Spinal cord (tissue), 10 donors: ENCODE measurements around the gene NUBP2. TPM values are rescaled to one million over a fixed set of nuclear protein-coding genes. Genes with fewer than 3 reads are reported as not detected.

Source experiments
- DNase-seq, 6 donors: peaks; one replicate each; pipeline versions ENCODE4 v3.0.0 to v3.0.0-alpha.2; 2013 to 2015; ENCODE audit warnings: low spot score in 6 of 6, low read depth in 4 of 6
- H3K27ac ChIP-seq: one replicate; pipeline ENCODE4 v1.5.1; 2013; ENCODE audit warnings: low read depth, low read length, control low read depth
- H3K27me3 ChIP-seq: one replicate; pipeline ENCODE4 v1.6.1; 2013; ENCODE audit warnings: low read length; ENCODE audit not compliant: control insufficient read depth, insufficient read depth
- H3K36me3 ChIP-seq: one replicate; pipeline ENCODE4 v1.6.1; 2013; ENCODE audit warnings: low read length; ENCODE audit not compliant: control insufficient read depth, insufficient read depth
- H3K4me1 ChIP-seq: one replicate; pipeline ENCODE4 v1.6.1; 2013; ENCODE audit warnings: low read length; ENCODE audit not compliant: control insufficient read depth, insufficient read depth
- H3K4me3 ChIP-seq: one replicate; pipeline ENCODE4 v1.5.1; 2013; ENCODE audit warnings: low read depth, low read length, control low read depth
- H3K9me3 ChIP-seq: one replicate; pipeline ENCODE4 v1.6.1; 2013; ENCODE audit warnings: low read length; ENCODE audit not compliant: control insufficient read depth, insufficient read depth
- WGBS: methylation state at CpG from one replicate; pipeline ENCODE4 v1.1.5; 2013; ENCODE audit warnings: missing lambda C conversion rate; ENCODE audit not compliant: insufficient coverage; 5-methylcytosine and 5-hydroxymethylcytosine counted together
- polyA plus RNA-seq, 2 donors: library from polyadenylated mRNA; unstranded; fragments of 120-200 nt; gene quantifications; one replicate each; pipeline ENCODE4 v1.2.1, GENCODE V29; 2013; ENCODE audit not compliant: insufficient read length in 2 of 2
- total RNA-seq, 2 donors: library from RNA; depleted of rRNA in 1 of 2; stranded (reverse); fragments of 120-200 nt in 1 of 2; fragments of >200 nt in 1 of 2; gene quantifications; one replicate each; pipeline versions ENCODE4 v1.2.3 to v1.2.4, GENCODE V29; 2013 to 2014
- donor health status: healthy.

The NUBP2 gene
- total and polyA plus RNA-seq, 4 donors: 24.7 to 80.4 (median 67.7) TPM

DNA sequence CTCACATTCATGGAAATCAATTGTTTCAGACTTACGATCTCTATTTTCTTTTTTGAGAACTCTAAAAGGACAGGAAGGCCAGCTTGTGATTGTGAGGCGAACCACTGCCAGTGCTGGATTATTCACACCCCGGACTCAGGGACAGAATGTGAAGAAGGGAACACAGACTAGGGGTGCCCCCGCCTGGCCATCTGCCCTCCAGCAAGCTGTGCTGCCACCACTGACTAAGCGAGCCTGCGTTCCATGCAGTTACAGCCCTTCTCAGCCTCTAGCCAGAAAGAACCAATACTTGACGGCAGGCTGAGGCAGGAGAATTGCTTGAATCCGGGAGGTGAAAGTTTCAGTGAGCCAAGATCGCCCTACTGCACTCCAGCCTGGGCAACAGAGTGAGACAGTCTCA lies 41.1 kb downstream of the NUBP2 start:
- Histone ChIP-seq H3K27me3 (no peaks in the 10 kb centered on the region), H3K27ac (no peak overlapping the region), H3K9me3 (no peaks in the 10 kb centered on the region), H3K4me1 (peaks cover 24% of the 10 kb centered on the region), H3K36me3 (peaks cover 52% of the 10 kb centered on the region), H3K4me3 (no peak overlapping the region)
- DNase-seq: peak in 1 of 6 donors; percentile 19
- WGBS: 45% methylated on average over 8 of the region's 9 CpGs

DNA sequence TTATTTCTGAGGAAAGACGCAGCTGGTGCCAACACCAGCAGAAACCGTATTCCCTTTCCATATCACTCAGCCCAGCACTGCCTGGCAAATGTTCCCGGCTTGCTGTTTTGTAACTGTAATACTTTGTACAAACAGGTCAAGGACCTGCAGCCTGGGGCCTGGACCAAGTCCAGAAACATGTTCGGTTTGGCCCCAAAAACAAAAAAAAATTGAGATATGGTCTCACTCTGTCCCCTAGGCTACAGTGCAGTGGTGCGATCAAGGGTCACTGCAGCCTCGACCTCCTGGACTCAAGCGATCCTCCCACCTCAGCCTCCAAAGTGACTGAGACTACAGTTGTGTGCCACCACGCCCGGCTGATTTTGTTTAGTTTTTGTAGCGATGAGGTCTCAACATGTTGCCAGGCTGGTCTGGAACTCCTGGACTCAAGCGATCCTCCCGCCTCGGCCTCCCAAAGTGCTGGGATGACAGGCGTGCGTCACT lies 42.7 kb downstream of the NUBP2 start:
- Histone ChIP-seq H3K27me3 (no peaks in the 10 kb centered on the region), H3K36me3 (peaks cover 38% of the 10 kb centered on the region), H3K9me3 (no peaks in the 10 kb centered on the region), H3K27ac (no peak overlapping the region), H3K4me3 (peak overlapping the region; percentile 38), H3K4me1 (peaks cover 30% of the 10 kb centered on the region)
- DNase-seq: no peak
- WGBS: 82% methylated on average over 14 of the region's 15 CpGs

DNA sequence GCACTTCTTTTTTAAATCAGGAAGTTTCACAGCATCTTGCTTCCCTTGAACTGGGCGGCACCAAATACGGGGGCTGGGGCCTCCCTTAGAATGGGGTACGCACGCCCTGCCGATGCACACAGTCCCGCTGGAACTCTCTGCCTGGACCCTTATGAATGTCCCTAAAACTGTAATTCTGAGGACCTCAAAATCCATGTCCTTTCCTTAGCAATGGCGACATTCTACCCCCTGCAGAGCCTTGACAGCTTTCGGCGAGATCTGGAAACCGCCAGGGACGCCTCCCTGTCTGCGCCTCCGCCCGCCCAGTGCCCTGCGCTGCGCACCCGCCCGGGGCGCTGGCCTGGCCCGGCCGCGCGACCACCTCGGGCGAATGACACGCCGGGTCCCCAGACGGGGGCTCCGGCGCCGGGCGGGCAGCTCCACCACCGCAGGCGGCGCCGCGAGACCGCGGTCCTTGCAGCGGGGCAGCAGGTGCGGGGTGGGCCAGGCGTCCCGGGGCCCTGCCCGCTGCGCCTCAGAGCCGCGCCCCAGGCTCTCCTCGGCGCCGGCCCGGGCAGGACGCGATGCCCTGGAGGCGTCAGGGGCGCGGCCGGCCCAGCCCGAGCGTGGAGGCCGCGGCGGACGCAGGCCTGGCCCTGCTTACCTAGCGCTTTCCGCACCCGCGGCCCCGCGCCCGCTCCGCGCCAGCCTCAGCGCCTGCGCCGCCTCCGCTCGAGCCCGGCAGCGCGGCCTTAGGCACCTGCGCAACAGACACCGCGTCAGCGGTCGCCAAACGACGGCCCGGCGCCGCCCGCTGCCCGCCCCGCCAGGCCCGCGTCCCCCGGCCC lies 43.3 kb downstream of the NUBP2 start:
- peak in 2 of 6 donors; percentile 11 to 33 for DNase-seq
- Histone ChIP-seq H3K27me3 (no peaks in the 10 kb centered on the region), H3K4me3 (peak overlapping the region; percentile 38), H3K9me3 (no peaks in the 10 kb centered on the region), H3K36me3 (peaks cover 35% of the 10 kb centered on the region), H3K4me1 (peaks cover 30% of the 10 kb centered on the region), H3K27ac (no peak overlapping the region)
- WGBS: 1% methylated on average over 96 of the region's 96 CpGs

DNA sequence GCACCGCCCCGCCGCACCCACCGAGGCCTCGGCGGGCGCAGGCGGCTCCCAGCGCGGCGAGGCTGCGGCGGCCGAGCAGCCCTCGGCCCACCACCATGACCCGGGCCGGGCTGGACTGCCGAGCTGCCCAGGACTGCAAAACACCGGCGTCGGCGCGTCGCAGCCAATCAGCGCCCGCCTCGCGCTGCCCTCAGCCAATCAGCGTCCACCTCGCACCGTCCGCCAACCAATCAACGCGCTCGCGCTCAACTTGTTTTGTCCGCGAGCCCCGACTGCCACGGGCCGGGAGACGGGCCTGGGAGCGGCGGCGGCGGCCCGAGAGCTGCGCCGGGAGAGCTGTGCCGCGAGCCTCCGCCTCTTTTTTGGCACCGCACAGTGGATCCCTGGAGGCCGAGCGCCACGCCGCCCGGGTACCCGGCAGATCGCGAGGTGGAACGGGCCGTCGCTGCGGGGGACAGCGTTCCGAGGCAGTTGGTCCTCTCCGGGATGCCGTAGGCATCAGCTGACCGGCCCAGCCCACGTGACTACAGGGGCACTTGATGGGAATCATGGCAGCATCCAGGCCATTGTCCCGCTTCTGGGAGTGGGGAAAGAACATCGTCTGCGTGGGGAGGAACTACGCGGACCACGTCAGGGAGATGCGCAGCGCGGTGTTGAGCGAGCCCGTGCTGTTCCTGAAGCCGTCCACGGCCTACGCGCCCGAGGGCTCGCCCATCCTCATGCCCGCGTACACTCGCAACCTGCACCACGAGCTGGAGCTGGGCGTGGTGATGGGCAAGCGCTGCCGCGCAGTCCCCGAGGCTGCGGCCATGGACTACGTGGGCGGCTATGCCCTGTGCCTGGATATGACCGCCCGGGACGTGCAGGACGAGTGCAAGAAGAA lies 44.2 kb downstream of the NUBP2 start, which contains the start of the genes FAHD1 and HAGH:
TSS of gene FAHD1 (plus strand) at position 516 of the 883 bp plus-strand sequence. CDS start at position 549, 33 bp downstream.
TSS of gene HAGH (minus strand) at position 135 of the 883 bp plus-strand sequence. CDS start at position 97, 38 bp downstream.
- peaks cover 30% of the 10 kb centered on the region for H3K4me1 ChIP-seq
- peak within 1 kb of the TSS; percentile 97 for H3K4me3 ChIP-seq
- peak; percentile 88 to 98 (median 92) for DNase-seq
- no peaks in the 10 kb centered on the region for H3K27me3 ChIP-seq
- under 1% methylated on average over 104 of the region's 104 CpGs for WGBS
- H3K36me3 ChIP-seq: peaks cover 32% of the 10 kb centered on the region
- H3K27ac ChIP-seq: peak within 1 kb of the TSS; percentile 73
- H3K9me3 ChIP-seq: no peaks in the 10 kb centered on the region

DNA sequence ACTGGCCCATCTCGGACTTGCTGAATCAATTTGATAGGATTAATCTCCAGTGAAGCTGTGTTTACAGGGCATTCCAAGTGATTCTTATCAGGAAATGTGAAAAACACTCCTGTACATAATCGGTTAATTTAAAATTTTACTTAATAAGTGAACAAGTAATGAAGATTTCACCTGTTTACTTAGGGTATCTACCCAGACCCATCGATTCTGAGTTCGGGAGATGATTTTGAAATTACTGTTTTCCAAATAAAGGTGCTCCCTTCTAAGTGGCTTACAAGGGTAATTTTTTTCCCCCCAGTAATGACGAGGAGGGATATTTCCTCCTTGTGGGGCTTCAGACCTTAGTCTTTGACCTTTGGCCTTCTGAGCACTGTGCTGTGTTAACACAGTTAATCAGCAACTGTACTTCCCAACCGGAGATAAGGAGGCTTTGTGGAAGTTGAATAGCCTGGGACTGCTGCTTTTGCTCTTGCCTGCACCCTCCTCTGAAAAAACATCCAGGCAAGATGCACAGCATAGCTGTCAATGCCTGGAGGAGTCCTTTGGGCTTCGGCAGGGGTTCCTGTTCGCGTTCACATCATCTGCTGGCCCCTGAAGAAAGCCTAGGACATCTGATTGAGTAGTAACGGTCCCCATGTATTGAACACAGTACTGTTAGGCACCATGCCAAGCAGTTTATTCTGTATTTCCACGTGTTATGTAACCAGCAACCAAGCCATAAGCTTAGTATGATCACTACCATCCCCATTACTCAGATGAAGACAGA lies 46.1 kb downstream of the NUBP2 start:
- Histone ChIP-seq H3K4me1 (peaks cover 29% of the 10 kb centered on the region), H3K27me3 (no peaks in the 10 kb centered on the region), H3K36me3 (peaks cover 20% of the 10 kb centered on the region), H3K27ac (no peak overlapping the region), H3K4me3 (no peak overlapping the region), H3K9me3 (no peaks in the 10 kb centered on the region)
- 76% methylated on average over 5 of the region's 11 CpGs for WGBS
- no peak for DNase-seq

DNA sequence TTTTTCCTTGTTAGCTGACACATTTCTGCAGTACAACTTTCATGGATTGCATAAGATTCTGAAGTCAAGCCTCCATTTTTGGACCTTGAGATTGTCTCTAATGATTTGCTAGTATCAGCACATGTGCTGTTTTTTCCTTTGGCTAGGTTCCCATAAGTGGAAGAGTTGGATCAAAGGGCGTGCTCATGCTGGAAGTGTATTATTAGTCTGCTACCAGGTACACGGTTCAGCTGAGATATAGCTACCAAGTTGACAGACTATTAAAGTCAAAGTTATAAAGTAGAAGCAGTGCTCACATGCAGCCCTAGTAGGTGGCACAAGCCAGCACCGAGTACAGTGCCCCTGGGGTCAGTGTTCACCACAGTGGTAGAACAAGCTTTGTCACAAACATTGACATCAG lies 47.5 kb downstream of the NUBP2 start:
- WGBS: 94% methylated on average over 2 of the region's 3 CpGs
- peaks cover 11% of the 10 kb centered on the region for H3K36me3 ChIP-seq
- no peaks in the 10 kb centered on the region for H3K27me3 ChIP-seq
- no peak overlapping the region for H3K4me3 ChIP-seq
- peaks cover 23% of the 10 kb centered on the region for H3K4me1 ChIP-seq
- no peak overlapping the region for H3K27ac ChIP-seq
- no peaks in the 10 kb centered on the region for H3K9me3 ChIP-seq
- DNase-seq: no peak

DNA sequence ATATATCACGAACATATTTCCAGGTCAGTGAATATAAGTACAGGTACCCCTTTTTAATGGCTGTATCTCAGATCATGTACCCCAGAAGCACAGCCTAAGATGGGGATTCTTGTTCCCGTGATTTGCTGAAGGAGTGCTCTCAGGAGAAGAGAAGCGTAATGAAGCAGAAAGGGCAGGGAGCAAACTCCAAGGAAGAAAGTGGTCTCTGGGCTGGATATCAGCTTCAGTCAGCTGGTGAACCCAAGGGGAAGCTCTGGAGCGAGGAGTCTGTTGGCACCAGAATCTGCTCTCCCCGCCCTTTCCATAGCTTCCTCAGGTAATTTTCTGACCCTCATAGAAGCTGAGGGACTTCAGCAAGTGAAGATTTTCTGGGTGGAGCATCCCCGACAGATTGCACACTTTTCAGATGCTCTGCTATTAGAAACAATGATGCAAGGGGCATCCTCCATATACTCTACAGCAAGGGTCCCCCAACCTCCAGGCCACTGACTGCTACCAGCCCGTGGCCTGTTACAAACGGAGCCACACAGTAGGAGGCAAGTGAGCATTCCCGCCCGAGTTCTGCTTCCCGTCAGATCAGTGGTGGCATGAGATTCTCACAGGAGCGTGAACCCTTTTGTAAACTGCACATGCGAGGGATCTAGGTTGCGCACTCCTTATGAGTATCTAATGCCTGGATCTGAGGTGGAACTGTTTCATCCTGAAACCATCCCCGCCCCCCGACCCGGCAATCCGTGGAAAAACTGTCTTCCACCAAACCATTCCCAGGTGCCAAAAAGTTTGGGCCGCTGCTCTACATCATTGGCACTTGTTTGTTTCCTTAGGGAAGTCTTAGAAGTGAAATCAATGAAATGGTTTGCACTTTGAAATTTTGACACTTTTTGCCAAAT lies 48.7 kb downstream of the NUBP2 start:
- WGBS: 80% methylated on average over 11 of the region's 19 CpGs
- no peak for DNase-seq
- peaks cover 16% of the 10 kb centered on the region for H3K4me1 ChIP-seq

DNA sequence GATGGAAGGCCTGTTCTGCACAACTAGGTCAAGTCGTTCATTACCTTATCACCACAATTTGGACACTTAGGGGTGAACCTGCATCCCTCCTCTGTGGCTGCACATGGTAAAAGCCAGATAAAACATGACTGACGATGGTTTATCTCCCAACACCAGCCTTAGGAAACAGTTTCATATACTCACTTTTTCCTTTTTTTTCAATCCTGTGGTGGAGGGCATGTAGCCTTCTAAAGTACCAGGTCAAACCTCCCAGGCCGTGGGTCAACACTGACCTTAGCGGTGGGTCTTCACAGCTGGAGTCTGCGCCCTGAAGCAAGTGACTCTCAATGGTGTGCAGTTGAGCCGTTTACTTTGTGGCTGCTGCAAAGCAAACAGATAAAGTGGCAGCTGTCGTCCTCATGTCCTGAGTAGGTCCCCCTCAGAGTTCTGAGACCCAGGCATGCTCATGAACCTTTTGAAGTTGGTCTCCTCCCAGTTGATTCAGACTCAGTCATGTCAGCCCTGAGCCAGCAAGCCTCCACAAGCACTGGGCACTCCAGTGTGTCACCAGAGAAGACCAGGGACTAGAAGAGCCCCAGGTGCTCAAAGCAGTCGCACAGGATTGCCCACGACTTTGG lies 50.2 kb downstream of the NUBP2 start:
- WGBS: 77% methylated on average over 7 of the region's 9 CpGs
- no peak for DNase-seq

More for the DNA sequence above, 48.7 kb downstream of the NUBP2 start:
- Histone ChIP-seq H3K9me3 (no peaks in the 10 kb centered on the region), H3K27ac (no peak overlapping the region), H3K27me3 (no peaks in the 10 kb centered on the region), H3K4me3 (no peak overlapping the region), H3K36me3 (peaks cover 11% of the 10 kb centered on the region)

More for the DNA sequence above, 50.2 kb downstream of the NUBP2 start:
- Histone ChIP-seq H3K4me1 (peaks cover 7% of the 10 kb centered on the region), H3K27me3 (no peaks in the 10 kb centered on the region), H3K27ac (no peak overlapping the region), H3K4me3 (no peak overlapping the region), H3K9me3 (no peaks in the 10 kb centered on the region), H3K36me3 (peaks cover 11% of the 10 kb centered on the region)
